Body of pancreas (tissue), 4 donors: ENCODE data around the gene SNX18.

ENCODE experiments used
- POLR2A ChIP-seq, 3 donors: fragments of 450-650 bp; IDR thresholded peaks; one replicate each; pipeline ENCODE4 v1.6.1; 2016; ENCODE audit warnings: antibody characterized with exemption in 3 of 3, mild to moderate bottlenecking in 2 of 3
- TF ChIP-seq, protein P1 (sequence below), 7 experiments: fragments of 450-650 bp in 4 of 7; fragments of 200-600 bp in 3 of 7; sonication (generic) in 3 of 7; IDR thresholded peaks; one replicate each; pipeline ENCODE4 v1.5.1; 2016 to 2019; ENCODE audit warnings: antibody characterized with exemption in 7 of 7

DNA sequence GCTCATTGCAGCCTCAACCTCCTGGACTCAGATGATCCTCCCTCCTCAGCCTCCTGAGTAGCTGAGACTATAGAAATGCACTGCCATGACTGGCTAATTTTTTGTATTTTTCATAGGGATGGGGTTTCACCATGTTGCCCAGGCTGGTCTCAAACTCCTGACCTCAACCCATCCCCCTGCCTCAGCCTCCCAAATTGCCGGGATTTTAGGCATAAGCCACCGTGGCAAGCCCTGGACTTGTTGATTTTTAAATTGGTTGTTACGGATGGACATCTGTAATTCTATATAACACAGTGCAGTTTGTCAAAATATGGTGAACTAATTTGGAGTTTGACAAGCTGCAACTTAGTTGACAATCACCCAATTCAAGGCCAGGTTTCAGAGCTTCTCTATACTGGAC lies 22.7 kb downstream of the SNX18 start:
- TF ChIP-seq, protein P1, sequence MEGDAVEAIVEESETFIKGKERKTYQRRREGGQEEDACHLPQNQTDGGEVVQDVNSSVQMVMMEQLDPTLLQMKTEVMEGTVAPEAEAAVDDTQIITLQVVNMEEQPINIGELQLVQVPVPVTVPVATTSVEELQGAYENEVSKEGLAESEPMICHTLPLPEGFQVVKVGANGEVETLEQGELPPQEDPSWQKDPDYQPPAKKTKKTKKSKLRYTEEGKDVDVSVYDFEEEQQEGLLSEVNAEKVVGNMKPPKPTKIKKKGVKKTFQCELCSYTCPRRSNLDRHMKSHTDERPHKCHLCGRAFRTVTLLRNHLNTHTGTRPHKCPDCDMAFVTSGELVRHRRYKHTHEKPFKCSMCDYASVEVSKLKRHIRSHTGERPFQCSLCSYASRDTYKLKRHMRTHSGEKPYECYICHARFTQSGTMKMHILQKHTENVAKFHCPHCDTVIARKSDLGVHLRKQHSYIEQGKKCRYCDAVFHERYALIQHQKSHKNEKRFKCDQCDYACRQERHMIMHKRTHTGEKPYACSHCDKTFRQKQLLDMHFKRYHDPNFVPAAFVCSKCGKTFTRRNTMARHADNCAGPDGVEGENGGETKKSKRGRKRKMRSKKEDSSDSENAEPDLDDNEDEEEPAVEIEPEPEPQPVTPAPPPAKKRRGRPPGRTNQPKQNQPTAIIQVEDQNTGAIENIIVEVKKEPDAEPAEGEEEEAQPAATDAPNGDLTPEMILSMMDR (IDR thresholded peaks at IDR 0.05): no peak
- TF ChIP-seq POLR2A (IDR thresholded peaks at IDR 0.05): no peak
